Measurements from ENCODE around the gene RASGRP2.

DNA sequence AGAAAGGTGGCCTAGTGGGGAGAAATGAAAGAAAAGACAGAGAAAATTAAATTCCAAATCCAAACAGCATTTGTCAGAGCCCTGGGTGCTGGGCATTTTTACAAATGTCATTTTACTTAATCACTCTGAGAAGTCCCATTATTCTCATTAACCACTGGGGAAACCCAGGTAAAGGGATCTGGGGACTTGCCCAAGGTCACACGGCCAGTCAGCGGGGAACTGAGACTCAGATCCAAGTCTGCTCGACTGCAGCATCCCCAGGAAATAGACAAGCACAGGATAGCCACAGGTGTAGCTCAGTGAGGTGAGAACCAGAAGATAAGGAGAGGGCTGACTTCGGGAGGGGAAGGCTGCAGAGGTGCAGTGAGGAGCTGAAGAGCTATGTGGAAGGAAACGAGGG, 28.8 kb downstream of the RASGRP2 start:
- no peak for TF ChIP-seq POLR2A (IDR thresholded peaks at IDR 0.05)
- TF ChIP-seq, protein P1, sequence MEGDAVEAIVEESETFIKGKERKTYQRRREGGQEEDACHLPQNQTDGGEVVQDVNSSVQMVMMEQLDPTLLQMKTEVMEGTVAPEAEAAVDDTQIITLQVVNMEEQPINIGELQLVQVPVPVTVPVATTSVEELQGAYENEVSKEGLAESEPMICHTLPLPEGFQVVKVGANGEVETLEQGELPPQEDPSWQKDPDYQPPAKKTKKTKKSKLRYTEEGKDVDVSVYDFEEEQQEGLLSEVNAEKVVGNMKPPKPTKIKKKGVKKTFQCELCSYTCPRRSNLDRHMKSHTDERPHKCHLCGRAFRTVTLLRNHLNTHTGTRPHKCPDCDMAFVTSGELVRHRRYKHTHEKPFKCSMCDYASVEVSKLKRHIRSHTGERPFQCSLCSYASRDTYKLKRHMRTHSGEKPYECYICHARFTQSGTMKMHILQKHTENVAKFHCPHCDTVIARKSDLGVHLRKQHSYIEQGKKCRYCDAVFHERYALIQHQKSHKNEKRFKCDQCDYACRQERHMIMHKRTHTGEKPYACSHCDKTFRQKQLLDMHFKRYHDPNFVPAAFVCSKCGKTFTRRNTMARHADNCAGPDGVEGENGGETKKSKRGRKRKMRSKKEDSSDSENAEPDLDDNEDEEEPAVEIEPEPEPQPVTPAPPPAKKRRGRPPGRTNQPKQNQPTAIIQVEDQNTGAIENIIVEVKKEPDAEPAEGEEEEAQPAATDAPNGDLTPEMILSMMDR (IDR thresholded peaks at IDR 0.05 in 8 of 11, conservative IDR thresholded peaks at IDR 0.05 in 3 of 11): no peak

Measured in spleen (tissue), 7 donors.